ENCODE results near the gene KCNJ12.

DNA sequence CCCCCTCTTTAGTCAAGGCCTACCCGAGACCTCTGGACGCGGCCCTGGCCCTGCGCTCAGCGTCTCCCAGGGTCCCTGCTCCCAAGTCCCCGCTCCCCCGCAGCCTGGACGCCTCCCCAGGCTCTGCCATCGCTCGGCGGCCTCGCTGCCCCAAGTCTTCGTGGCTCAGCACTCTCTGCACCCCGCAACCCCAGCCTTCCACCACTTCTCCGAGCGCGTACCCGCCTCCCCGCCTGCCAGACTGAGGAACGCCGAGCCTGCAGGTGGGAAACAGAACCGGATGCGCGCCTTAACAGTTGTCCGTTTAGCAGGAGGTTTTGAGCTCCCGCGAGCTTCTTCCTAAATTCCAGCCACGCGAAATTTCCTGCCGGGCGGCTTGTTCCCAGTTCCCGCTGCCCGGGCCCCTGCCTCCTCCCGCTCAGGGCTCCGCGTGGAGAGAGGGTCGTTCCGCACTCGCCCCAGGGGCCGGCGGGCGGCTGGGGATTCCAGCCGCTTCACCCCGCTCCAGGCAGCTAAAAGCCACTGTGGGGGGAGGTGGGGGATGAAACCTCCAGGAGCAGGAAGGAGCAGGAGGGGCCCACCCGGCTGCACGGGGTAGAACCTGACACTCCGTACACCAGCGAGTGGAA, 87.7 kb downstream of the KCNJ12 start:
- TF ChIP-seq POLR2A (IDR thresholded peaks at IDR 0.05; ENCODE audit: low read depth, low read length), result no peak
- TF ChIP-seq TAF1 (IDR thresholded peaks at IDR 0.05; ENCODE audit: low read depth, low read length), result no peak
- TF ChIP-seq POLR2AphosphoS5 (IDR thresholded peaks at IDR 0.05; ENCODE audit: low read depth, low read length), result no peak
